ENCODE results near the gene MTF1.

Gene MTF1

DNA sequence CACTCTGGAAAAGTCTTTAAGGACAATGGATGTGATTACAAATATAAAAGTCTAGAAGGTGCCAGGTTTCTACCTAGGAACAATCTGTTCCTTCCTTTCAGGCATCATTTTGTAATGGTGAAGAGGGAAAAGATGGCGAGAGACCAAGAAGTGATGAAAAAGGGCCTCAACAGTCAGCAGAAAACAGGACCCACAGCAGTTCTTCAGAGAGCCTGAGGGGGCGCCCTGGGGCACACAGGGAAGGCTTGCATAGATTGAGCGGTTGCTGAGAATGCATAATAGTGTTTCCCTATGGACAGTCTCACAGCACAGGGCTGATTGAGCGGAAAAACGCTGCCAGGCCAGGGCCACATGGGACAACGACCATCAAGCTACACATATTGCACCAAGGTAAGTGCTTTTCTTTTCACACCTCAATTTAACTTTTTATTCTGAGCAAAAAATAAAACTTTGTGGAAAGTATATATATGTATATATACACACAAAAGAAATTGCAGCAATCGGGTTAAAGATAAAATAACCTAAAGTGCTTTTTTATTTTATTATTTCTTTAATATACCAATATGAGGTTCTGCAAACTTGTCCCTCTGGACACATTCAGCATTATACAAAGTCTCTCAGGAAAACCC is 48.3 kb downstream of the MTF1 start:
- 15 to 33% methylated on average over 3 to 4 of the region's 7 CpGs for WGBS, 2 experiments (ENCODE audit: insufficient coverage in 2 of 2)
- H3K9me3 ChIP-seq (ENCODE audit: control insufficient read depth, low read length), result no peaks in the 10 kb centered on the region
- no peak overlapping the region for H3K4me3 ChIP-seq (ENCODE audit: extremely low read depth, insufficient read depth, low read length, poor library complexity, severe bottlenecking)
- H3K27ac ChIP-seq (ENCODE audit: low read depth, low read length, severe bottlenecking), result no peak overlapping the region
- peaks cover 4% of the 10 kb centered on the region for H3K4me1 ChIP-seq (ENCODE audit: control insufficient read depth, insufficient read depth, low read length, poor library complexity, severe bottlenecking)
- H3K36me3 ChIP-seq (ENCODE audit: control insufficient read depth, insufficient read depth, low read length), result peaks cover 41% of the 10 kb centered on the region

GRCh38 chr1:37809942-37810341 is 49.5 kb downstream of the MTF1 start:
- WGBS, 2 experiments (ENCODE audit: insufficient coverage in 2 of 2), result 62 to 80% methylated on average over 1 to 2 of the region's 2 CpGs
- H3K4me3 ChIP-seq (ENCODE audit: extremely low read depth, insufficient read depth, low read length, poor library complexity, severe bottlenecking), result no peak overlapping the region
- peaks cover 4% of the 10 kb centered on the region for H3K4me1 ChIP-seq (ENCODE audit: control insufficient read depth, insufficient read depth, low read length, poor library complexity, severe bottlenecking)
- H3K27ac ChIP-seq (ENCODE audit: low read depth, low read length, severe bottlenecking), result no peak overlapping the region
- peaks cover 42% of the 10 kb centered on the region for H3K36me3 ChIP-seq (ENCODE audit: control insufficient read depth, insufficient read depth, low read length)
- H3K9me3 ChIP-seq (ENCODE audit: control insufficient read depth, low read length), result no peaks in the 10 kb centered on the region

- WGBS, 2 experiments (ENCODE audit: insufficient coverage in 2 of 2), result 2% methylated on average over 35 to 36 of the region's 54 CpGs
- peak overlapping the region; percentile 77 for H3K27ac ChIP-seq (ENCODE audit: low read depth, low read length, severe bottlenecking)
- H3K36me3 ChIP-seq (ENCODE audit: control insufficient read depth, insufficient read depth, low read length), result peaks cover 47% of the 10 kb centered on the region
- H3K9me3 ChIP-seq (ENCODE audit: control insufficient read depth, low read length), result no peaks in the 10 kb centered on the region
- H3K4me1 ChIP-seq (ENCODE audit: control insufficient read depth, insufficient read depth, low read length, poor library complexity, severe bottlenecking), result peaks cover 4% of the 10 kb centered on the region
- H3K4me3 ChIP-seq (ENCODE audit: extremely low read depth, insufficient read depth, low read length, poor library complexity, severe bottlenecking), result peak overlapping the region; percentile 80
Measured at GRCh38 chr1:37808369-37809319, 50.7 kb downstream of the MTF1 start.

GRCh38 chr1:37807555-37808368 is 51.6 kb downstream of the MTF1 start, which contains the start of the genes C1orf122 and YRDC:
TSS of gene C1orf122 (plus strand) at chr1:37807790. CDS start at chr1:37808405, 615 bp downstream.
TSS of gene YRDC (minus strand) at chr1:37808208. CDS start at chr1:37808180, 28 bp downstream.
- H3K4me3 ChIP-seq (ENCODE audit: extremely low read depth, insufficient read depth, low read length, poor library complexity, severe bottlenecking), result peak within 1 kb of the TSS; percentile 80
- H3K36me3 ChIP-seq (ENCODE audit: control insufficient read depth, insufficient read depth, low read length), result peaks cover 54% of the 10 kb centered on the region
- H3K27ac ChIP-seq (ENCODE audit: low read depth, low read length, severe bottlenecking), result peak within 1 kb of the TSS; percentile 77
- peaks cover 4% of the 10 kb centered on the region for H3K4me1 ChIP-seq (ENCODE audit: control insufficient read depth, insufficient read depth, low read length, poor library complexity, severe bottlenecking)
- no peaks in the 10 kb centered on the region for H3K9me3 ChIP-seq (ENCODE audit: control insufficient read depth, low read length)
- 0% methylated on average over 69 to 84 of the region's 95 CpGs for WGBS, 2 experiments (ENCODE audit: insufficient coverage in 2 of 2)

DNA sequence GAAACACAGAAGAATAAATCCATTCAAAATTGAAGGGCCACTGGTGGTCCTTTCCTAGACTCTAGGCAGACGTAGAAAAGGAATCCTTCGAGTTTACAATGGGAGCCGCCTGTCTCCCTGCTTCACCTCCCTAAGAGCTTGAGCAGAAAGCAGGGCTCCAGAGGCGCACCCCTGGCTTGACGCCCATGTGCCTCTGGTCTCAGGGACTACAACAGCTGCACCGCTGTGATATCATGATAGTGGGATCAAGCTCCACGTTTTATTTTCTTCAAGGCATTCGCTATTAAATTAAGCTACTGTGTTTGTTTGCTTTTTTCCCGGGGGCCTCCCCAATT is 52.2 kb downstream of the MTF1 start:
- 14 to 20% methylated on average over 6 to 8 of the region's 9 CpGs for WGBS, 2 experiments (ENCODE audit: insufficient coverage in 2 of 2)
- Histone ChIP-seq H3K4me1 (ENCODE audit: control insufficient read depth, insufficient read depth, low read length, poor library complexity, severe bottlenecking) (peaks cover 4% of the 10 kb centered on the region), H3K9me3 (ENCODE audit: control insufficient read depth, low read length) (no peaks in the 10 kb centered on the region), H3K4me3 (ENCODE audit: extremely low read depth, insufficient read depth, low read length, poor library complexity, severe bottlenecking) (peak overlapping the region; percentile 80), H3K27ac (ENCODE audit: low read depth, low read length, severe bottlenecking) (peak overlapping the region; percentile 73), H3K36me3 (ENCODE audit: control insufficient read depth, insufficient read depth, low read length) (peaks cover 54% of the 10 kb centered on the region)

DNA sequence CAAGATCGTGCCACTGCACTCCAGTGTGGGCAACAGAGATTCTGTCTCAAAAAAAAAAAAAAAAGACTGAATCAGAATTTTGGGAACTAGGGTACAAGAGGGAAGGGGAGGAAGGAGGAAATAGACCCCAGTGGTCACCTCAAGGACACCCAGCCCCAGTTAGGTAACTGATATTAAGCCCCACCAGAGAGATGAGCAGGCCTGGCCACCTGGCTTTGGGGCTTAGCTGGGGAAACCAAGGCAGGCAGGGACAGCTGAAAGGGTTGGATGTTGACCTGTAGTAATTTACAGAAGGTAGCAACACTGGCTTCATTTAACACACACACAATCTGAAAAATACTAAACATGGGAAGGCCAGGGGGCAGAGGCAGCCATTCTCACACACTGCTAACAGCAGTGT is 57.0 kb downstream of the MTF1 start:
- Histone ChIP-seq H3K4me3 (ENCODE audit: extremely low read depth, insufficient read depth, low read length, poor library complexity, severe bottlenecking) (no peak overlapping the region), H3K9me3 (ENCODE audit: control insufficient read depth, low read length) (no peaks in the 10 kb centered on the region), H3K4me1 (ENCODE audit: control insufficient read depth, insufficient read depth, low read length, poor library complexity, severe bottlenecking) (no peaks in the 10 kb centered on the region), H3K27ac (ENCODE audit: low read depth, low read length, severe bottlenecking) (no peak overlapping the region), H3K36me3 (ENCODE audit: control insufficient read depth, insufficient read depth, low read length) (peaks cover 56% of the 10 kb centered on the region)
- WGBS, 2 experiments (ENCODE audit: insufficient coverage in 2 of 2), result 92% methylated on average over 1 of the region's 1 CpG; no CpG with 5 or more reads in 1 of the 2 experiments

DNA sequence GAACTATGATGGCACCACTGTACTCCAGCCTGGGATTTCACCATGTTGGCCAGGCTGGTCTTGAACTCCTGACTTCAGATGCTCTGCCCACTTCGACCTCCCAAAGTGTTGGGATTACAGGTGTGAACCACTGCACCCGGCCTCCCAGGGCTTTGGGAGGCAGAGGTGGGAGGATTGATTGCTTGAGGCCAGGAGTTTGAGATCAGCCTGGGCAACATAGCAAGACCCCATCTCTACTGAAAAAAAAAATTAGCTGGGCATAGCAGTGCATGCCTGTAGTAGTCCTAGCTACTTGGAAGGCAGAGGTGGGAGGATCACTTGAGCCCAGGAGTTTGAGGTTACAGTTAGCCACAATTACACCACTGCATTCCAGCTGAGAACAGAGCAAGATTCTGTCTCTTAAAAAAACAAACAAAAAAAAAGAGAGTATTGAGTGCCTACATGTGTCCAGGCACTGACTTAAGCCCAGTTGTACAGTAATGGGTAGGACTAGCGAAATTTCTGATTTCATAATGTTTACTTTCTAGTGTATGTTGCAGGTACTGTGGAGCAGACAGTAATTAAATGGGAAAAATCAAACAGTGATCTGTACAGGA is 61.5 kb downstream of the MTF1 start:
- H3K27ac ChIP-seq (ENCODE audit: low read depth, low read length, severe bottlenecking), result no peak overlapping the region
- peaks cover 14% of the 10 kb centered on the region for H3K36me3 ChIP-seq (ENCODE audit: control insufficient read depth, insufficient read depth, low read length)
- no peaks in the 10 kb centered on the region for H3K9me3 ChIP-seq (ENCODE audit: control insufficient read depth, low read length)
- WGBS, 2 experiments (ENCODE audit: insufficient coverage in 2 of 2), result 94 to 95% methylated on average over 2 of the region's 3 CpGs
- no peaks in the 10 kb centered on the region for H3K4me1 ChIP-seq (ENCODE audit: control insufficient read depth, insufficient read depth, low read length, poor library complexity, severe bottlenecking)
- H3K4me3 ChIP-seq (ENCODE audit: extremely low read depth, insufficient read depth, low read length, poor library complexity, severe bottlenecking), result no peak overlapping the region

DNA sequence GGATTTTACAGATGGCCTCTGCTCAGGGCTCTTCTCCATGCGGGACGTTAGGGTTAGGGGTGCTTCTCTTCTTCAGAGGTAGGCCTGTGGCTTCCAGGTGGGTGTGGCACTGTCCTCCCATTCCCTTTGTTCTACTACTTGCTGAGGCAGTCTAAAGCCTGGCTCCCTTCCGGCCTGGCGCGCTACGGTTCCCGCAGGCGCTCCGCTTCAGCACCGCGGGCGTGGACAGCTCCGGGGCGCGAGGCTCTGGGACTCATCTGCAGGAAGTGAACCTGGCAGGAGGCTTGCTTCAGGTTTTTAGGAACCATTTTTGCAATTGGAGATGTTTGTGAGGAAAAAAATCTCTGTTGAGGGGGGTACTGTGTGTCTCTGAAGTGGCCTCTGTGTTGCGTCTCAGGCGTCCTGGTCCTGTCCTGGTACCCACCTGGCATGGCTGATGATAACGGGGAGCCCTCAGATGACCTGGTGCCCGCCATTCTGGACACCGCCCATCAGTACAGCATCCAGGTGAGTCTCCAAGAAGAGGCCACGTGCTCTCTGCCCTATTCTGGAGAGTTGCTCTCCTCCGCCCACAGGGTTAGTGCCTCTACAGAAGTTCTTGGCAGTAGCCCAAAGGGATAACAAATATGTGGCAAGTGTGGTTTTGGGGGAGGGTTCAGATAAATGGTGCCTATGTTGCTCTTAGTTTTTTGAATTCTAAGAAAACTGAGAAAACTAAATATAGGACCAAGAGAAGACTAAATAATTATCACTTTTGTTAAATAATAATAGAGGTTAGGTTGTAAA is 63.9 kb downstream of the MTF1 start:
- no peaks in the 10 kb centered on the region for H3K4me1 ChIP-seq (ENCODE audit: control insufficient read depth, insufficient read depth, low read length, poor library complexity, severe bottlenecking)
- no peak overlapping the region for H3K4me3 ChIP-seq (ENCODE audit: extremely low read depth, insufficient read depth, low read length, poor library complexity, severe bottlenecking)

GRCh38 chr1:37794372-37795339 is 64.7 kb downstream of the MTF1 start:
- no peak overlapping the region for H3K4me3 ChIP-seq (ENCODE audit: extremely low read depth, insufficient read depth, low read length, poor library complexity, severe bottlenecking)
- peaks cover 2% of the 10 kb centered on the region for H3K36me3 ChIP-seq (ENCODE audit: control insufficient read depth, insufficient read depth, low read length)
- 17 to 20% methylated on average over 43 to 46 of the region's 59 CpGs for WGBS, 2 experiments (ENCODE audit: insufficient coverage in 2 of 2)
- no peaks in the 10 kb centered on the region for H3K4me1 ChIP-seq (ENCODE audit: control insufficient read depth, insufficient read depth, low read length, poor library complexity, severe bottlenecking)
- no peaks in the 10 kb centered on the region for H3K9me3 ChIP-seq (ENCODE audit: control insufficient read depth, low read length)
- H3K27ac ChIP-seq (ENCODE audit: low read depth, low read length, severe bottlenecking), result no peak overlapping the region

More for the DNA sequence above, 63.9 kb downstream of the MTF1 start:
- no peak overlapping the region for H3K27ac ChIP-seq (ENCODE audit: low read depth, low read length, severe bottlenecking)
- peaks cover 4% of the 10 kb centered on the region for H3K36me3 ChIP-seq (ENCODE audit: control insufficient read depth, insufficient read depth, low read length)
- H3K9me3 ChIP-seq (ENCODE audit: control insufficient read depth, low read length), result no peaks in the 10 kb centered on the region
- 23 to 32% methylated on average over 19 to 20 of the region's 22 CpGs for WGBS, 2 experiments (ENCODE audit: insufficient coverage in 2 of 2)
